Endothelial cell of umbilical vein (primary cell): ENCODE results near the gene S100A16. TPM values are rescaled to one million over a fixed set of nuclear protein-coding genes. Genes with fewer than 3 reads are reported as not detected.

ENCODE experiments used
- BruUV-seq: library from RNA; stranded (reverse); fragments of 400-500 nt; replicated peaks from 2 replicates; lab custom pipeline; 2021; lab: Mats Ljungman, UMichigan
- CTCF ChIA-PET: fragments of 300-600, 350-600 bp; sonication (Branson Sonifier 250); formaldehyde crosslinking; loops from one replicate; lab custom pipeline; 2021; ENCODE audit warnings: antibody characterized with exemption, inconsistent platforms; lab: Charles Lee
- POLR2A ChIA-PET: fragments of 300-600, 350-600 bp; sonication (Branson Sonifier 250); formaldehyde crosslinking; loops from one replicate; lab custom pipeline; 2021; ENCODE audit warnings: antibody characterized with exemption, inconsistent platforms; lab: Charles Lee
- DNase-seq: peaks from one replicate; pipeline ENCODE4 v3.0.0-alpha.2; 2011; ENCODE audit warnings: low read depth, low spot score
- FAIRE-seq: peaks from 2 replicates; lab custom pipeline; 2011; peaks lifted over from hg19 to GRCh38; lab: Jason Lieb, UNC
- H2AFZ ChIP-seq: 2 replicates; pipeline ENCODE4 v1.6.0; 2012; ENCODE audit warnings: low read depth, low read length, control low read depth, inconsistent platforms
- H3K27ac ChIP-seq: 2 replicates; pipeline ENCODE4 v1.5.1; 2011; ENCODE audit warnings: low read depth, mild to moderate bottlenecking, control low read depth, low read length, moderate library complexity; ENCODE audit not compliant: insufficient read depth
- H3K27me3 ChIP-seq, 2 experiments: 2 replicates each; pipeline versions ENCODE4 v1.6.0 to v1.6.1; 2011; ENCODE audit warnings: low read length in 2 of 2, mixed read lengths in 1 of 2; ENCODE audit not compliant: control insufficient read depth in 2 of 2, insufficient read depth in 2 of 2
- H3K36me3 ChIP-seq, 2 experiments: 2 replicates in 1 of 2; 3 replicates in 1 of 2; pipeline ENCODE4 v1.5.1; 2011; ENCODE audit warnings: low read length in 2 of 2, mild to moderate bottlenecking in 1 of 2, moderate library complexity in 1 of 2; ENCODE audit not compliant: control insufficient read depth in 2 of 2, insufficient read depth in 2 of 2; ENCODE audit errors: extremely low read depth in 1 of 2
- H3K4me1 ChIP-seq: 3 replicates; pipeline ENCODE4 v1.5.1; 2011; ENCODE audit warnings: mild to moderate bottlenecking, low read length; ENCODE audit not compliant: control insufficient read depth, insufficient read depth; ENCODE audit errors: extremely low read depth
- H3K4me2 ChIP-seq: 2 replicates; pipeline ENCODE4 v1.6.1; 2011; ENCODE audit warnings: low read length, control low read depth, mixed read lengths; ENCODE audit not compliant: insufficient read depth
- H3K4me3 ChIP-seq, 3 experiments: fragments of 200-600 bp in 1 of 3; sonication (generic), shearing (Covaris generic) in 1 of 3; replicated peaks in 1 of 3; 2 replicates each; pipeline ENCODE4 v1.5.1; 2011 to 2016; ENCODE audit warnings: control low read depth in 3 of 3, low read length in 3 of 3, mild to moderate bottlenecking in 2 of 3, inconsistent platforms in 1 of 3, low read depth in 1 of 3, moderate library complexity in 1 of 3; ENCODE audit not compliant: insufficient read depth in 1 of 3
- H3K79me2 ChIP-seq: 2 replicates; pipeline ENCODE4 v1.6.0; 2012; ENCODE audit warnings: low read length, inconsistent platforms; ENCODE audit not compliant: control insufficient read depth, insufficient read depth
- H3K9ac ChIP-seq: replicated peaks from 2 replicates; pipeline ENCODE3; 2011; ENCODE audit warnings: low read length, control low read depth; ENCODE audit not compliant: insufficient read depth; ENCODE audit errors: extremely low read depth
- H3K9me1 ChIP-seq: replicated peaks from 3 replicates; pipeline ENCODE4 v1.6.0; 2011; ENCODE audit warnings: mild to moderate bottlenecking, low read length; ENCODE audit not compliant: control insufficient read depth, insufficient read depth; ENCODE audit errors: extremely low read depth
- H3K9me3 ChIP-seq: replicated peaks from 2 replicates; pipeline ENCODE4 v1.5.1; 2012; ENCODE audit warnings: low read length, inconsistent platforms; ENCODE audit not compliant: control insufficient read depth, insufficient read depth
- H4K20me1 ChIP-seq: replicated peaks from 2 replicates; pipeline ENCODE3; 2011; ENCODE audit warnings: mild to moderate bottlenecking, low read length; ENCODE audit not compliant: control insufficient read depth, insufficient read depth; ENCODE audit errors: extremely low read depth
- EZH2 ChIP-seq: IDR thresholded peaks from 2 replicates; pipeline ENCODE4 v1.6.1; 2012; ENCODE audit warnings: borderline replicate concordance, low read depth, mild to moderate bottlenecking, moderate library complexity, low read length, inconsistent platforms; ENCODE audit not compliant: severe bottlenecking
- FOS ChIP-seq: IDR thresholded peaks from 2 replicates; pipeline ENCODE4 v1.6.1; 2011; ENCODE audit warnings: mild to moderate bottlenecking, low read length, moderate library complexity, borderline replicate concordance; ENCODE audit not compliant: insufficient read depth
- GATA2 ChIP-seq: IDR thresholded peaks from 2 replicates; pipeline ENCODE4 v1.7.0; 2011; ENCODE audit warnings: low read depth, mild to moderate bottlenecking, moderate library complexity, mixed read lengths, low read length; ENCODE audit not compliant: insufficient read length, insufficient read depth
- JUN ChIP-seq: IDR thresholded peaks from 2 replicates; pipeline ENCODE4 v1.6.1; 2011; ENCODE audit warnings: borderline replicate concordance, low read depth; ENCODE audit not compliant: insufficient read length, insufficient read depth
- MYC ChIP-seq: IDR thresholded peaks from one replicate; pipeline ENCODE4 v1.6.1; 2011; ENCODE audit warnings: mild to moderate bottlenecking, low read depth, low read length
- POLR2AphosphoS5 ChIP-seq: IDR thresholded peaks from 2 replicates; pipeline ENCODE4 v1.6.1; 2012; ENCODE audit warnings: low read depth, mild to moderate bottlenecking, control low read depth, low read length, moderate library complexity; ENCODE audit not compliant: insufficient read depth
- dilution Hi-C: fragments of 300-500 bp; cut with MboI; formaldehyde crosslinking; loops from one replicate; pipeline ENCODE4 v1.15.0; 2019; ENCODE audit warnings: low sequenced_read_pairs; ENCODE audit not compliant: extremely low pct_ligation_motif_present
- intact Hi-C: fragments of 100-400 bp; cut with micrococcal nuclease; formaldehyde crosslinking; loops from one replicate; pipeline ENCODE4 v1.10.0; 2022
- polyA plus RNA-seq, 4 experiments: library from polyadenylated mRNA; depleted of rRNA in 3 of 4; stranded (reverse) in 3 of 4; unstranded in 1 of 4; fragments of >200 nt; gene quantifications; 2 replicates each; pipeline versions ENCODE4 v1.2.1 to v1.2.3, GENCODE V29; 2011 to 2012; ENCODE audit warnings: missing spikeins in 1 of 4
- total RNA-seq: library from RNA; stranded (reverse); gene quantifications from 2 replicates; pipeline ENCODE4 v1.2.3, GENCODE V29; 2021
- TF ChIP-seq, protein P1 (sequence below), 2 donors: IDR thresholded peaks; 1 replicate in 1 of 2; 2 replicates in 1 of 2; pipeline ENCODE4 v1.5.1; 2011; ENCODE audit warnings: low read length in 2 of 2, mild to moderate bottlenecking in 2 of 2, moderate library complexity in 2 of 2, control low read depth in 1 of 2, inconsistent platforms in 1 of 2, low read depth in 1 of 2; ENCODE audit not compliant: insufficient read depth in 1 of 2; ENCODE audit errors: extremely low read depth in 1 of 2

Gene S100A16
- total and polyA plus RNA-seq, 2 donors (not counting 3 experiments of a cell fraction or from before 2014, with no cell fraction given) = 701 to 1,770 TPM

GRCh38 chr1:153659175-153659534 lies 46.2 kb upstream of the S100A16 start:
- POLR2A ChIA-PET = interaction anchor here (1.3 kb wide), 2 partner anchors 11 to 26 kb away, joined by 3 to 4 read pairs; partner anchors contain the start of gene CHTOP
- peaks cover 13% of the 10 kb centered on the region for H3K79me2 ChIP-seq
- no peak for TF ChIP-seq POLR2AphosphoS5
- TF ChIP-seq, protein P1, sequence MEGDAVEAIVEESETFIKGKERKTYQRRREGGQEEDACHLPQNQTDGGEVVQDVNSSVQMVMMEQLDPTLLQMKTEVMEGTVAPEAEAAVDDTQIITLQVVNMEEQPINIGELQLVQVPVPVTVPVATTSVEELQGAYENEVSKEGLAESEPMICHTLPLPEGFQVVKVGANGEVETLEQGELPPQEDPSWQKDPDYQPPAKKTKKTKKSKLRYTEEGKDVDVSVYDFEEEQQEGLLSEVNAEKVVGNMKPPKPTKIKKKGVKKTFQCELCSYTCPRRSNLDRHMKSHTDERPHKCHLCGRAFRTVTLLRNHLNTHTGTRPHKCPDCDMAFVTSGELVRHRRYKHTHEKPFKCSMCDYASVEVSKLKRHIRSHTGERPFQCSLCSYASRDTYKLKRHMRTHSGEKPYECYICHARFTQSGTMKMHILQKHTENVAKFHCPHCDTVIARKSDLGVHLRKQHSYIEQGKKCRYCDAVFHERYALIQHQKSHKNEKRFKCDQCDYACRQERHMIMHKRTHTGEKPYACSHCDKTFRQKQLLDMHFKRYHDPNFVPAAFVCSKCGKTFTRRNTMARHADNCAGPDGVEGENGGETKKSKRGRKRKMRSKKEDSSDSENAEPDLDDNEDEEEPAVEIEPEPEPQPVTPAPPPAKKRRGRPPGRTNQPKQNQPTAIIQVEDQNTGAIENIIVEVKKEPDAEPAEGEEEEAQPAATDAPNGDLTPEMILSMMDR (IDR thresholded peaks at IDR 0.05; ENCODE audit: extremely low read depth in 1 of 2, insufficient read depth in 1 of 2, low read depth in 1 of 2, low read length in 2 of 2) = no peak
- no peak for TF ChIP-seq FOS
- no peak for TF ChIP-seq JUN
- no peak for TF ChIP-seq MYC
- TF ChIP-seq EZH2 = no peak
- TF ChIP-seq GATA2 = no peak
- H2AFZ ChIP-seq = peak overlapping the region; percentile 86
- peak overlapping the region; percentile 64 for H3K27ac ChIP-seq
- H3K9me1 ChIP-seq = no peaks in the 10 kb centered on the region
- CTCF ChIA-PET = interaction anchor here (1.0 to 2.2 kb wide), 5 partner anchors 15 to 148 kb away, joined by 3 to 13 read pairs (median 4); partner anchors contain the start of gene S100A13
- peak overlapping the region; percentile 79 to 91 (median 83) for H3K4me3 ChIP-seq
- no peaks in the 10 kb centered on the region for H4K20me1 ChIP-seq
- H3K36me3 ChIP-seq = peaks cover 17 to 20% of the 10 kb centered on the region in 2 experiments
- FAIRE-seq (no peak), DNase-seq (no peak)
- peak overlapping the region; percentile 90 for H3K4me2 ChIP-seq
- peaks cover 7% of the 10 kb centered on the region for H3K4me1 ChIP-seq
- no peaks in the 10 kb centered on the region for H3K27me3 ChIP-seq
- TSS peak; percentile 66 for BruUV-seq
- intact Hi-C loops = loop anchor here (2.0 kb wide), 1 partner anchor 24 kb away; the partner anchor contains the start of gene CHTOP
- H3K9ac ChIP-seq = peak overlapping the region; percentile 77
- dilution Hi-C loops = no loop called here
- H3K9me3 ChIP-seq = no peaks in the 10 kb centered on the region
